Neural crest cell (in vitro differentiated cells): ENCODE measurements around the gene SLC17A5. TPM values are rescaled to one million over a fixed set of nuclear protein-coding genes. Genes with fewer than 3 reads are reported as not detected.

Experiments used
- DNase-seq: peaks from one replicate; pipeline ENCODE4 v3.0.0; 2021; ENCODE audit warnings: low read depth, mixed read lengths, low spot score
- H3K27ac Mint-ChIP-seq: one replicate; pipeline ENCODE4 v1.8.0; 2021; ENCODE audit warnings: mild to moderate bottlenecking, mixed read lengths; ENCODE audit not compliant: unreplicated experiment
- H3K27me3 Mint-ChIP-seq: 2 replicates; pipeline ENCODE4 v1.8.0; 2021; ENCODE audit warnings: low read depth, mild to moderate bottlenecking, mixed read lengths
- H3K36me3 Mint-ChIP-seq: 2 replicates; pipeline ENCODE4 v1.8.0; 2021; ENCODE audit warnings: low read depth, mild to moderate bottlenecking, mixed read lengths
- H3K4me1 Mint-ChIP-seq: 2 replicates; pipeline ENCODE4 v1.8.0; 2021; ENCODE audit warnings: mixed read lengths
- H3K4me3 Mint-ChIP-seq: one replicate; pipeline ENCODE4 v1.8.0; 2021; ENCODE audit warnings: mild to moderate bottlenecking, mixed read lengths
- H3K9me3 Mint-ChIP-seq: 2 replicates; pipeline ENCODE4 v1.8.0; 2021; ENCODE audit warnings: mixed read lengths
- CTCF ChIP-seq: fragments of 200-600 bp; sonication (generic); conservative IDR thresholded peaks from 2 replicates; pipeline ENCODE4 v1.5.0; 2021; ENCODE audit warnings: antibody characterized with exemption, mild to moderate bottlenecking
- total RNA-seq: library from RNA; stranded (reverse); gene quantifications from 2 replicates; pipeline ENCODE4 v1.2.1, GENCODE V29; 2021

Gene SLC17A5
- total RNA-seq, 1 donor from 2014 or later: 10.8 TPM

GRCh38 chr6:73696966-73697655, 43.3 kb upstream of the SLC17A5 start:
- H3K36me3 Mint-ChIP-seq: no peaks in the 10 kb centered on the region
- no peaks in the 10 kb centered on the region for H3K9me3 Mint-ChIP-seq
- no peak overlapping the region for H3K27ac Mint-ChIP-seq
- no peak for TF ChIP-seq CTCF
- H3K4me1 Mint-ChIP-seq: peaks cover 16% of the 10 kb centered on the region
- H3K4me3 Mint-ChIP-seq: peak overlapping the region; percentile 7
- peaks cover 28% of the 10 kb centered on the region for H3K27me3 Mint-ChIP-seq
- DNase-seq: no peak

GRCh38 chr6:73695619-73696421, 42.0 kb upstream of the SLC17A5 start, which contains the start of gene CD109:
CD109 (plus strand) TSS chr6:73696203; CDS start chr6:73696216, 13 bp downstream.
- Mint-ChIP-seq H3K4me3 (peak within 1 kb of the TSS; percentile 87), H3K27ac (no peak within 1 kb of the TSS), H3K9me3 (no peaks in the 10 kb centered on the region), H3K36me3 (no peaks in the 10 kb centered on the region), H3K27me3 (peaks cover 28% of the 10 kb centered on the region), H3K4me1 (peaks cover 16% of the 10 kb centered on the region)
- peak; percentile 41 for DNase-seq
- no peak for TF ChIP-seq CTCF

- no peak overlapping the region for H3K27ac Mint-ChIP-seq
- TF ChIP-seq CTCF: no peak
Observed at GRCh38 chr6:73694711-73695411, 41.1 kb upstream of the SLC17A5 start.

GRCh38 chr6:73691512-73691911, 37.7 kb upstream of the SLC17A5 start:
- Mint-ChIP-seq H3K4me3 (no peak overlapping the region), H3K27ac (no peak overlapping the region), H3K9me3 (no peaks in the 10 kb centered on the region), H3K27me3 (peaks cover 20% of the 10 kb centered on the region), H3K4me1 (peaks cover 12% of the 10 kb centered on the region), H3K36me3 (no peaks in the 10 kb centered on the region)
- DNase-seq: no peak
- TF ChIP-seq CTCF: no peak

More at GRCh38 chr6:73694711-73695411, 41.1 kb upstream of the SLC17A5 start:
- H3K4me3 Mint-ChIP-seq: peak overlapping the region; percentile 87
- H3K27me3 Mint-ChIP-seq: peaks cover 28% of the 10 kb centered on the region
- H3K4me1 Mint-ChIP-seq: peaks cover 16% of the 10 kb centered on the region
- no peaks in the 10 kb centered on the region for H3K9me3 Mint-ChIP-seq
- no peaks in the 10 kb centered on the region for H3K36me3 Mint-ChIP-seq
- DNase-seq: no peak

- Mint-ChIP-seq H3K36me3 (no peaks in the 10 kb centered on the region), H3K4me3 (no peak overlapping the region)
Observed at GRCh38 chr6:73690056-73690455, 36.3 kb upstream of the SLC17A5 start.

More at GRCh38 chr6:73690056-73690455, 36.3 kb upstream of the SLC17A5 start:
- peaks cover 8% of the 10 kb centered on the region for H3K27me3 Mint-ChIP-seq
- H3K4me1 Mint-ChIP-seq: peaks cover 2% of the 10 kb centered on the region
- DNase-seq: no peak
- TF ChIP-seq CTCF: no peak
- H3K27ac Mint-ChIP-seq: no peak overlapping the region
- H3K9me3 Mint-ChIP-seq: no peaks in the 10 kb centered on the region
